Astrocyte (in vitro differentiated cells and primary cell): ENCODE results near the gene TBC1D16. TPM values are rescaled to one million over a fixed set of nuclear protein-coding genes. Genes with fewer than 3 reads are reported as not detected.

Experiments used
- DNase-seq: peaks from one replicate; pipeline ENCODE4 v3.0.0-alpha.2; 2010; ENCODE audit warnings: low read depth
- FAIRE-seq: peaks from 2 replicates; lab custom pipeline; 2011; peaks lifted over from hg19 to GRCh38; lab: Jason Lieb, UNC
- H2AFZ ChIP-seq: 2 replicates; pipeline ENCODE4 v1.6.0; 2012; ENCODE audit warnings: low read depth, low read length, inconsistent platforms
- H3K27ac ChIP-seq: 2 replicates; pipeline ENCODE4 v1.5.1; 2011; ENCODE audit warnings: low read depth, low read length, inconsistent platforms
- H3K27me3 ChIP-seq: 2 replicates; pipeline ENCODE4 v1.6.0; 2011; ENCODE audit warnings: low read length, inconsistent platforms; ENCODE audit not compliant: insufficient read depth
- H3K36me3 ChIP-seq: 2 replicates; pipeline ENCODE4 v1.5.1; 2011; ENCODE audit warnings: low read length, inconsistent platforms; ENCODE audit not compliant: insufficient read depth
- H3K4me1 ChIP-seq: 2 replicates; pipeline ENCODE4 v1.5.1; 2011; ENCODE audit warnings: low read length, inconsistent platforms; ENCODE audit not compliant: insufficient read depth
- H3K4me2 ChIP-seq: 2 replicates; pipeline ENCODE4 v1.6.0; 2012; ENCODE audit warnings: low read length, inconsistent platforms
- H3K4me3 ChIP-seq: 2 replicates; pipeline ENCODE4 v1.5.1; 2011; ENCODE audit warnings: low read depth, mild to moderate bottlenecking, low read length, inconsistent platforms; ENCODE audit not compliant: insufficient read depth
- H3K79me2 ChIP-seq: 2 replicates; pipeline ENCODE4 v1.6.0; 2012; ENCODE audit warnings: mild to moderate bottlenecking, low read length, inconsistent platforms; ENCODE audit not compliant: insufficient read depth
- H3K9ac ChIP-seq: 2 replicates; pipeline ENCODE4 v1.6.0; 2012; ENCODE audit warnings: mild to moderate bottlenecking, low read length, inconsistent platforms
- H3K9me3 ChIP-seq: 2 replicates; pipeline ENCODE4 v1.5.1; 2012; ENCODE audit warnings: low read depth, mild to moderate bottlenecking, low read length, inconsistent platforms; ENCODE audit not compliant: insufficient read depth
- H4K20me1 ChIP-seq: 2 replicates; pipeline ENCODE4 v1.6.0; 2012; ENCODE audit warnings: low read length, inconsistent platforms; ENCODE audit not compliant: insufficient read depth
- H3K27ac Mint-ChIP-seq: one replicate; pipeline ENCODE4 v1.8.0; 2021; ENCODE audit warnings: mild to moderate bottlenecking, mixed read lengths; ENCODE audit not compliant: unreplicated experiment
- H3K27me3 Mint-ChIP-seq: one replicate; pipeline ENCODE4 v1.8.0; 2021; ENCODE audit warnings: low read depth, mixed read lengths; ENCODE audit not compliant: unreplicated experiment
- H3K36me3 Mint-ChIP-seq: one replicate; pipeline ENCODE4 v1.8.0; 2021; ENCODE audit warnings: low read depth, mixed read lengths; ENCODE audit not compliant: unreplicated experiment
- H3K4me1 Mint-ChIP-seq: one replicate; pipeline ENCODE4 v1.8.0; 2021; ENCODE audit warnings: low read depth, mixed read lengths; ENCODE audit not compliant: unreplicated experiment
- H3K4me3 Mint-ChIP-seq: one replicate; pipeline ENCODE4 v1.8.0; 2021; ENCODE audit warnings: mild to moderate bottlenecking, moderate library complexity, mixed read lengths; ENCODE audit not compliant: unreplicated experiment
- H3K9me3 Mint-ChIP-seq: one replicate; pipeline ENCODE4 v1.8.0; 2021; ENCODE audit warnings: mild to moderate bottlenecking, mixed read lengths; ENCODE audit not compliant: unreplicated experiment
- CTCF ChIP-seq: IDR thresholded peaks from 2 replicates; pipeline ENCODE4 v1.5.1; 2011; ENCODE audit warnings: low read depth, mild to moderate bottlenecking, inconsistent platforms, low read length, moderate library complexity; ENCODE audit not compliant: insufficient read depth
- EZH2 ChIP-seq: IDR thresholded peaks from 2 replicates; pipeline ENCODE4 v1.6.1; 2012; ENCODE audit warnings: mild to moderate bottlenecking, low read length, inconsistent platforms; ENCODE audit not compliant: insufficient read depth
- total RNA-seq: library from RNA; stranded (reverse); gene quantifications from 2 replicates; pipeline ENCODE4 v1.2.1, GENCODE V29; 2021

Gene TBC1D16
- total RNA-seq, 1 donor from 2014 or later, result 37.6 TPM

DNA sequence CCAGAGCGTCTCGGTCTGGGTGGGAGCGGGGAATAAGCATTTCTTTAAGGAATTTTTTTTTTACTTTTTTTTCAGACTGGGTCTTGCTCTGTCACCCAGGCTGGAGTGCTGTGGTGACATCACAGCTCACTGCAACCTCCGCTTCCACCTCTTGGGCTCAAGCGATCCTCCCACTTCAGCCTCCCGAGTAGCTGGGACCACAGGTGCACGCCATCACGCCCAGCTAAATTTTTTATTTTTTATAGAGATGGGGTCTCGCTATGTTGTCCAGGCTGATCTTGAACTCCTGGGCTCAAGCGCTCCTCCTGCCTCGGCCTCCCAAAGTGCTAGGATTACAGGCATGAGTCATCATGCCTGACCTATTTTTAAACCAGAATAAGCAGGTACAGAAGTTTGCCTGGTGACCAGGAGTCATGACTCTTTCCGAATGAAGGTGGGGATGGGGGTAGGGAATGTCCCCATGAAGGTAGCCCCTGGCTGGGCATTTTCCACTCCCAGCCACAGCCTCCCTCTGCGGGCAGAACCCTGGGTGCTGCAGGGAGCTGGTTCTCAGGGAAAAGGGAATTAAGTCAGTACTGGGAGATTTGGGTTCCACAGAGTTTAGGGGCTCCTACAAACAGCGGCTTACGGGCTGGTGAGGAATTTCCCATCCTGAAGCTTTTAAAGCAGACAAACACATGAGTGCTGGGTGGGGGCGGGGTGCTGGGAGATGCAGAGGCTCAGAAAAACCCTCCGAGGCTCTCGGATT, 48.3 kb downstream of the TBC1D16 start:
- H4K20me1 ChIP-seq, result peaks cover 18% of the 10 kb centered on the region
- peaks cover 2% of the 10 kb centered on the region for H3K36me3 Mint-ChIP-seq
- peaks cover 3% of the 10 kb centered on the region for H3K27me3 Mint-ChIP-seq
- no peak for TF ChIP-seq CTCF
- no peak for TF ChIP-seq EZH2
- no peak overlapping the region for H2AFZ ChIP-seq
- H3K4me1 ChIP-seq, result peaks cover 39% of the 10 kb centered on the region
- no peaks in the 10 kb centered on the region for H3K9me3 Mint-ChIP-seq
- H3K79me2 ChIP-seq, result peaks cover 10% of the 10 kb centered on the region
- H3K4me3 Mint-ChIP-seq, result no peak overlapping the region
- H3K27ac ChIP-seq, result peak overlapping the region; percentile 27
- H3K27ac Mint-ChIP-seq, result no peak overlapping the region
- DNase-seq (no peak), FAIRE-seq (no peak)
- H3K9ac ChIP-seq, result peak overlapping the region; percentile 32
- no peaks in the 10 kb centered on the region for H3K27me3 ChIP-seq
- peak overlapping the region; percentile 76 for H3K4me2 ChIP-seq
- H3K4me3 ChIP-seq, result peak overlapping the region; percentile 17
- no peaks in the 10 kb centered on the region for H3K9me3 ChIP-seq
- peaks cover 23% of the 10 kb centered on the region for H3K4me1 Mint-ChIP-seq
- H3K36me3 ChIP-seq, result no peaks in the 10 kb centered on the region

DNA sequence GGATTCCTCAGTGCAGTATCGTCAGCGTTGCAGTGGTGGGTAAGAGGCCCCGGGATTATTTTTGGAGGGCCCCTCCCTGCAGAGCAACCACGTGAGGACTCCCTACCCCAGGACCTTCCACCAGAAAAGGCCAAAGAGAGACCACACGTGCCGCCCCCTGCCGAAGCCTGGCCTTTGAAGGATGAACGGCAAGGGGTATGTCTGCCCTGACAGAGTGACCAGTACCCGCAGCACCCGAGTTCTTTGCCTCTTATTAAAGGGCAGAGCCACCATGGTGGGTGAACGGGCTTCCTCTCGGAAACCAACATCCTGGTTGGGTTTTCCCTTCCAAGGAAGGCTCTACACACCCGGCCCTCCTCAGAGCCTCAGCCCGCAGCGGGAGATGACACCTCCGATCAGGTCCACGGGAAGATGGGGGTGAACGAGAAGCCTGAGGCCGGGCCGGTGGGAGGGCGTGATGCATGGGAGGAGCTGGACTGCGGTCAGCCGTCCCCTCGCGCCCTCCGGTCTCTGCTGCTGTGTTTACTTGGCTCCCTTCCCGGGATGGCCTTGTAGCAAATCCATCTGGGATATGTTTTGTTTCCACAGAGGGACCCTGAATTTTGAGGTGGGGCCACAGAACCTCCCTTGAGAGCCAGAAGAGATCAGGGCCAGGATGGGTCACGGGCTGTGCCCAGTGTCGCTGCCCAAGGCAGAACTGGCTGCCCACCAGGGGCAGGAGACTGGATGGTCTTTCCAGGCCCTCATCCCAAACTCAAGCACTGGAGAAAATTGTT, 49.1 kb downstream of the TBC1D16 start:
- no peak overlapping the region for H3K4me3 ChIP-seq
- no peak overlapping the region for H3K4me3 Mint-ChIP-seq

GRCh38 chr17:79985943-79986391, 49.7 kb downstream of the TBC1D16 start:
- FAIRE-seq (no peak), DNase-seq (no peak)
- Histone ChIP-seq H2AFZ (no peak overlapping the region), H3K27ac (no peak overlapping the region), H3K9ac (no peak overlapping the region), H3K4me2 (no peak overlapping the region), H3K4me1 (peaks cover 31% of the 10 kb centered on the region), H3K9me3 (no peaks in the 10 kb centered on the region), H4K20me1 (peaks cover 26% of the 10 kb centered on the region), H3K79me2 (peaks cover 10% of the 10 kb centered on the region), H3K4me3 (no peak overlapping the region), H3K36me3 (no peaks in the 10 kb centered on the region), H3K27me3 (no peaks in the 10 kb centered on the region)
- H3K27me3 Mint-ChIP-seq, result peaks cover 3% of the 10 kb centered on the region
- H3K27ac Mint-ChIP-seq, result no peak overlapping the region
- H3K4me1 Mint-ChIP-seq, result peaks cover 20% of the 10 kb centered on the region
- H3K4me3 Mint-ChIP-seq, result no peak overlapping the region
- no peaks in the 10 kb centered on the region for H3K9me3 Mint-ChIP-seq
- TF ChIP-seq CTCF (no peak), EZH2 (no peak)
- peaks cover 4% of the 10 kb centered on the region for H3K36me3 Mint-ChIP-seq

More for the DNA sequence above, 49.1 kb downstream of the TBC1D16 start:
- Histone ChIP-seq H3K27ac (no peak overlapping the region), H3K9ac (no peak overlapping the region), H2AFZ (no peak overlapping the region), H3K4me1 (peaks cover 34% of the 10 kb centered on the region), H3K9me3 (no peaks in the 10 kb centered on the region), H4K20me1 (peaks cover 21% of the 10 kb centered on the region), H3K27me3 (no peaks in the 10 kb centered on the region), H3K36me3 (no peaks in the 10 kb centered on the region), H3K79me2 (peaks cover 10% of the 10 kb centered on the region), H3K4me2 (peak overlapping the region; percentile 76)
- no peaks in the 10 kb centered on the region for H3K9me3 Mint-ChIP-seq
- no peak for TF ChIP-seq EZH2
- H3K27me3 Mint-ChIP-seq, result peaks cover 3% of the 10 kb centered on the region
- H3K4me1 Mint-ChIP-seq, result peaks cover 20% of the 10 kb centered on the region
- H3K36me3 Mint-ChIP-seq, result peaks cover 2% of the 10 kb centered on the region
- no peak overlapping the region for H3K27ac Mint-ChIP-seq
- DNase-seq (no peak), FAIRE-seq (no peak)
